Suprapubic skin (tissue), 3 donors: ENCODE measurements around the gene KRTAP22-2.

Experiments
- CTCF ChIP-seq, 2 donors: fragments of 200-600 bp in 1 of 2; fragments of 450-650 bp in 1 of 2; sonication (generic) in 1 of 2; IDR thresholded peaks; one replicate each; pipeline ENCODE4 v1.5.1; 2016 to 2019; ENCODE audit warnings: antibody characterized with exemption in 2 of 2, mild to moderate bottlenecking in 1 of 2, moderate library complexity in 1 of 2
- EP300 ChIP-seq: sonication (generic); formaldehyde crosslinking; IDR thresholded peaks from one replicate; pipeline ENCODE4 v1.6.1; 2017; ENCODE audit warnings: antibody characterized with exemption
- POLR2A ChIP-seq, 2 donors: fragments of 450-650 bp; IDR thresholded peaks; one replicate each; pipeline ENCODE4 v1.6.1; 2017; ENCODE audit warnings: antibody characterized with exemption in 2 of 2, mild to moderate bottlenecking in 2 of 2, moderate library complexity in 2 of 2

- TF ChIP-seq CTCF (IDR thresholded peaks at IDR 0.05) (no peak), EP300 (no peak), POLR2A (IDR thresholded peaks at IDR 0.05) (no peak)
Measured at GRCh38 chr21:30579346-30579745, 10.9 kb downstream of the KRTAP22-2 start.
